IMR-90 (cell line): ENCODE measurements around the gene GABARAPL1. TPM values are rescaled to one million over a fixed set of nuclear protein-coding genes. Genes with fewer than 3 reads are reported as not detected.

Source experiments
- ATAC-seq: fragments of 200-7000 bp; cut with Tn5 transposase; 2 replicates; pipeline ENCODE4 v1.9.1; 2020; ENCODE audit warnings: low read depth, mild to moderate bottlenecking, moderate library complexity
- BruUV-seq: library from RNA; stranded (reverse); fragments of 400-500 nt; replicated peaks from 2 replicates; lab custom pipeline; 2021; lab: Mats Ljungman, UMichigan
- CTCF ChIA-PET: fragments of 300-600 bp; formaldehyde crosslinking; extraction: SDS; loops from one replicate; lab custom pipeline; 2021; ENCODE audit warnings: antibody characterized with exemption; lab: Yijun Ruan, JAX
- POLR2A ChIA-PET: fragments of 300-600 bp; sonication (Branson Sonifier 250); formaldehyde crosslinking; loops from one replicate; lab custom pipeline; 2022; ENCODE audit warnings: antibody characterized with exemption; ENCODE audit not compliant: unreplicated experiment; lab: Charles Lee
- DNase-seq: peaks from one replicate; pipeline ENCODE4 v3.0.0; 2013
- H2AFZ ChIP-seq: replicated peaks from 2 replicates; pipeline ENCODE3; 2013; ENCODE audit warnings: low read length, mild to moderate bottlenecking; ENCODE audit not compliant: poor library complexity
- H2AK5ac ChIP-seq: 2 replicates; pipeline ENCODE4 v1.6.1; 2013; ENCODE audit warnings: low read depth, low read length, inconsistent platforms
- H2AK9ac ChIP-seq: replicated peaks from 2 replicates; pipeline ENCODE3; 2013; ENCODE audit warnings: mild to moderate bottlenecking, low read depth, low read length, moderate library complexity; ENCODE audit not compliant: poor library complexity
- H2BK120ac ChIP-seq: 2 replicates; pipeline ENCODE4 v1.6.1; 2013; ENCODE audit warnings: low read depth, low read length, inconsistent platforms
- H2BK15ac ChIP-seq: 3 replicates; pipeline ENCODE4 v1.6.1; 2013; ENCODE audit warnings: low read depth, low read length, inconsistent platforms
- H2BK20ac ChIP-seq: 2 replicates; pipeline ENCODE4 v1.6.1; 2013; ENCODE audit warnings: low read depth, mild to moderate bottlenecking, inconsistent platforms, low read length, moderate library complexity
- H2BK5ac ChIP-seq: 2 replicates; pipeline ENCODE4 v1.6.1; 2013; ENCODE audit warnings: mild to moderate bottlenecking, low read depth, low read length, inconsistent platforms; ENCODE audit not compliant: poor library complexity, severe bottlenecking
- H3K14ac ChIP-seq: replicated peaks from 2 replicates; pipeline ENCODE4 v1.6.1; 2013; ENCODE audit warnings: low read depth, low read length, inconsistent platforms
- H3K18ac ChIP-seq: 2 replicates; pipeline ENCODE4 v1.6.1; 2013; ENCODE audit warnings: low read depth, low read length, control low read depth
- H3K23ac ChIP-seq: 2 replicates; pipeline ENCODE4 v1.6.1; 2013; ENCODE audit warnings: low read depth, low read length, inconsistent platforms
- H3K27ac ChIP-seq: 2 replicates; pipeline ENCODE4 v1.5.1; 2013; ENCODE audit warnings: mild to moderate bottlenecking, control low read depth, low read length; ENCODE audit not compliant: insufficient read depth
- H3K27me3 ChIP-seq: 2 replicates; pipeline ENCODE4 v1.6.1; 2013; ENCODE audit warnings: low read length; ENCODE audit not compliant: control insufficient read depth, insufficient read depth
- H3K36me3 ChIP-seq: 2 replicates; pipeline ENCODE4 v1.6.1; 2013; ENCODE audit warnings: low read length, mixed read lengths; ENCODE audit not compliant: control insufficient read depth, insufficient read depth
- H3K4ac ChIP-seq: 2 replicates; pipeline ENCODE4 v1.6.1; 2013; ENCODE audit warnings: low read depth, low read length, inconsistent platforms
- H3K4me1 ChIP-seq: 2 replicates; pipeline ENCODE4 v1.6.1; 2013; ENCODE audit warnings: low read length, mixed read lengths; ENCODE audit not compliant: control insufficient read depth, insufficient read depth
- H3K4me2 ChIP-seq: 2 replicates; pipeline ENCODE4 v1.6.1; 2013; ENCODE audit warnings: low read depth, mild to moderate bottlenecking, control low read depth, low read length, moderate library complexity
- H3K4me3 ChIP-seq: 2 replicates; pipeline ENCODE4 v1.5.1; 2013; ENCODE audit warnings: low read depth, mild to moderate bottlenecking, control low read depth, low read length, moderate library complexity; ENCODE audit not compliant: insufficient read depth
- H3K56ac ChIP-seq: 2 replicates; pipeline ENCODE4 v1.6.1; 2013; ENCODE audit warnings: low read length, inconsistent platforms; ENCODE audit not compliant: insufficient read depth; ENCODE audit errors: extremely low read depth
- H3K79me1 ChIP-seq, 2 experiments: 2 replicates each; pipeline ENCODE4 v1.6.1; 2013; ENCODE audit warnings: low read length in 2 of 2, inconsistent platforms in 1 of 2, low read depth in 1 of 2
- H3K9ac ChIP-seq: 2 replicates; pipeline ENCODE4 v1.6.1; 2013; ENCODE audit warnings: low read depth, low read length, control low read depth
- H3K9me1 ChIP-seq: 2 replicates; pipeline ENCODE4 v1.6.1; 2013; ENCODE audit warnings: low read length, inconsistent platforms; ENCODE audit not compliant: insufficient read depth
- H3K9me3 ChIP-seq: 2 replicates; pipeline ENCODE4 v1.6.1; 2013; ENCODE audit warnings: low read length; ENCODE audit not compliant: control insufficient read depth, insufficient read depth
- H4K20me1 ChIP-seq: 2 replicates; pipeline ENCODE4 v1.6.1; 2013; ENCODE audit warnings: low read length, inconsistent platforms; ENCODE audit not compliant: insufficient read depth
- H4K5ac ChIP-seq: 2 replicates; pipeline ENCODE4 v1.6.1; 2013; ENCODE audit warnings: mild to moderate bottlenecking, low read depth, low read length, control low read depth
- H4K8ac ChIP-seq, 2 experiments: 2 replicates each; pipeline ENCODE4 v1.6.1; 2013; ENCODE audit warnings: low read depth in 2 of 2, low read length in 2 of 2, control low read depth in 1 of 2, inconsistent platforms in 1 of 2
- H4K91ac ChIP-seq: 2 replicates; pipeline ENCODE4 v1.6.1; 2013; ENCODE audit warnings: low read depth, low read length, inconsistent platforms; ENCODE audit not compliant: insufficient read depth
- BHLHE40 ChIP-seq: fragments of 150-350 bp; IDR thresholded peaks from 2 replicates; pipeline ENCODE4 v1.6.1; 2016; ENCODE audit warnings: mild to moderate bottlenecking, low read depth, low read length
- CHD1 ChIP-seq: IDR thresholded peaks from 2 replicates; pipeline ENCODE4 v1.6.1; 2012; ENCODE audit warnings: low read depth, low read length, improper control_type of control experiment
- FOS ChIP-seq: fragments of 150-350 bp; IDR thresholded peaks from 2 replicates; pipeline ENCODE4 v1.6.1; 2016; ENCODE audit warnings: low read depth, low read length
- MAFK ChIP-seq: IDR thresholded peaks from 2 replicates; pipeline ENCODE4 v1.6.1; 2012; ENCODE audit warnings: low read depth, low read length, improper control_type of control experiment
- MAZ ChIP-seq: IDR thresholded peaks from 2 replicates; pipeline ENCODE4 v1.6.1; 2012; ENCODE audit warnings: low read depth, mild to moderate bottlenecking, low read length, improper control_type of control experiment, moderate library complexity, borderline replicate concordance
- MXI1 ChIP-seq: IDR thresholded peaks from 2 replicates; pipeline ENCODE4 v1.6.1; 2012; ENCODE audit warnings: low read depth, mild to moderate bottlenecking, low read length, moderate library complexity, borderline replicate concordance
- NFE2L2 ChIP-seq: fragments of 150-350 bp; IDR thresholded peaks from 2 replicates; pipeline ENCODE4 v1.6.1; 2016; ENCODE audit warnings: low read depth, mild to moderate bottlenecking, low read length
- POLR2A ChIP-seq: IDR thresholded peaks from 2 replicates; pipeline ENCODE4 v1.6.1; 2012; ENCODE audit warnings: mild to moderate bottlenecking, low read depth, low read length
- RAD21 ChIP-seq: IDR thresholded peaks from 2 replicates; pipeline ENCODE4 v1.6.1; 2012; ENCODE audit warnings: low read length, improper control_type of control experiment
- RCOR1 ChIP-seq: IDR thresholded peaks from 2 replicates; pipeline ENCODE4 v1.6.1; 2012; ENCODE audit warnings: mild to moderate bottlenecking, low read length, improper control_type of control experiment; ENCODE audit not compliant: insufficient replicate concordance
- RFX5 ChIP-seq: IDR thresholded peaks from 2 replicates; pipeline ENCODE4 v1.8.0; 2012; ENCODE audit warnings: low read depth, mild to moderate bottlenecking, low read length, moderate library complexity
- SMC3 ChIP-seq: fragments of 150-350 bp; IDR thresholded peaks from 2 replicates; pipeline ENCODE4 v1.6.1; 2016; ENCODE audit warnings: low read depth, mild to moderate bottlenecking, antibody characterized with exemption, low read length, moderate library complexity
- WGBS, 2 experiments: methylation state at CpG; one replicate each; pipeline versions ENCODE4 v1.1.5 to v1.1.7; 2013; ENCODE audit warnings: missing lambda C conversion rate in 2 of 2; ENCODE audit not compliant: insufficient read length in 1 of 2; ENCODE audit errors: extremely low coverage in 2 of 2; 5-methylcytosine and 5-hydroxymethylcytosine counted together
- dilution Hi-C: fragments of 300-500 bp; cut with HindIII; formaldehyde crosslinking; loops from one replicate; pipeline ENCODE4 v1.14.3; 2018; ENCODE audit warnings: low sequenced_read_pairs; ENCODE audit not compliant: unreplicated experiment
- in situ Hi-C: fragments of 300-500 bp; cut with MboI; formaldehyde crosslinking; loops from 3 replicates; pipeline ENCODE4 v1.14.3; 2019; ENCODE audit warnings: low sequenced_read_pairs, inconsistent platforms, mixed read lengths
- intact Hi-C: fragments of 100-400 bp; cut with micrococcal nuclease; formaldehyde crosslinking; loops from 2 replicates; pipeline ENCODE4 v1.10.0; 2022
- polyA plus RNA-seq, 3 experiments: library from polyadenylated mRNA; depleted of rRNA; stranded (reverse); fragments of >200 nt; gene quantifications; 2 replicates each; pipeline ENCODE4 v1.2.3, GENCODE V29; 2012; ENCODE audit warnings: low replicate concordance in 1 of 3
- total RNA-seq: library from RNA; depleted of rRNA; stranded (reverse); fragments of >200 nt; gene quantifications from 2 replicates; pipeline ENCODE4 v1.2.3, GENCODE V29; 2012
- TF ChIP-seq, protein P1 (sequence below): fragments of 150-350 bp; IDR thresholded peaks from 2 replicates; pipeline ENCODE4 v1.6.1; 2016; ENCODE audit warnings: low read depth, mild to moderate bottlenecking, low read length, moderate library complexity, borderline replicate concordance
- TF ChIP-seq, protein P2 (sequence below): fragments of 150-350 bp; IDR thresholded peaks from 2 replicates; pipeline ENCODE4 v1.6.1; 2017; ENCODE audit warnings: mild to moderate bottlenecking, antibody characterized with exemption, low read length, low read depth

Gene GABARAPL1
- total and polyA plus RNA-seq, 2 of the 4 experiments (the other 2 are of a cell fraction): 51.6 to 93.6 TPM

DNA sequence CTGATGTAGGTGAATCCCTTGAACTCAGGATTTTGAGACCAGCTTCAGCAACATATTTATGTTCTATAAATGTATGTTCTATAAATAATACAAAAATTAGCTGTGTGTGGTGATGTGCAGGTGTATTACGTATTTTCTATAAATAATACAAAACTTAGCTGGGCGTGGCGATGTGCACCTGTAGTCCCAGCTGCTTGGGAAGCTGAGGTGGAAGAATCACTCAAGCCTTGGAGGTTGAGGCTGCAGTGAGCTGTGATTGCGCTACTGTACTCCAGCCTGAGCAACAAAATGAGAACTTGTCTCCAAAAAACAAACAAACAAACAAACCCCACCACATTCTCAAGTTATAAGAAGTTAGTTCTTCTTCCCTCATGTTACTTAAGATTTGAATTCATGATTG lies 39.5 kb downstream of the GABARAPL1 start:
- H3K14ac ChIP-seq: no peak overlapping the region
- ATAC-seq: no peak
- H2BK20ac ChIP-seq: no peak overlapping the region
- H3K18ac ChIP-seq: no peak overlapping the region
- no peak overlapping the region for H3K27ac ChIP-seq
- dilution Hi-C loops: no loop called here
- H2AK9ac ChIP-seq: no peak overlapping the region
- no TSS peak for BruUV-seq
- POLR2A ChIA-PET: no interaction called here
- WGBS, 2 experiments: no CpG with 5 or more reads among the region's 4 CpGs
- CTCF ChIA-PET: no interaction called here
- no peak overlapping the region for H4K91ac ChIP-seq
- H3K56ac ChIP-seq: no peak overlapping the region
- no peak overlapping the region for H4K8ac ChIP-seq
- H2BK5ac ChIP-seq: no peak overlapping the region
- H3K9me3 ChIP-seq: no peaks in the 10 kb centered on the region
- H3K4me2 ChIP-seq: no peak overlapping the region
- no peak overlapping the region for H2AFZ ChIP-seq
- no peak overlapping the region for H3K4me3 ChIP-seq
- no peak overlapping the region for H2BK15ac ChIP-seq
- H3K36me3 ChIP-seq: no peaks in the 10 kb centered on the region
- no peaks in the 10 kb centered on the region for H3K27me3 ChIP-seq
- no peaks in the 10 kb centered on the region for H3K79me1 ChIP-seq
- H2BK120ac ChIP-seq: no peak overlapping the region
- in situ Hi-C loops: no loop called here
- H3K4me1 ChIP-seq: no peaks in the 10 kb centered on the region
- DNase-seq: no peak
- no peak overlapping the region for H3K23ac ChIP-seq
- no peaks in the 10 kb centered on the region for H3K9me1 ChIP-seq
- H4K20me1 ChIP-seq: no peaks in the 10 kb centered on the region
- H2AK5ac ChIP-seq: no peak overlapping the region
- no peak overlapping the region for H4K5ac ChIP-seq
- TF ChIP-seq FOS: no peak
- no peak for TF ChIP-seq RCOR1
- no peak for TF ChIP-seq RAD21
- TF ChIP-seq, protein P1, sequence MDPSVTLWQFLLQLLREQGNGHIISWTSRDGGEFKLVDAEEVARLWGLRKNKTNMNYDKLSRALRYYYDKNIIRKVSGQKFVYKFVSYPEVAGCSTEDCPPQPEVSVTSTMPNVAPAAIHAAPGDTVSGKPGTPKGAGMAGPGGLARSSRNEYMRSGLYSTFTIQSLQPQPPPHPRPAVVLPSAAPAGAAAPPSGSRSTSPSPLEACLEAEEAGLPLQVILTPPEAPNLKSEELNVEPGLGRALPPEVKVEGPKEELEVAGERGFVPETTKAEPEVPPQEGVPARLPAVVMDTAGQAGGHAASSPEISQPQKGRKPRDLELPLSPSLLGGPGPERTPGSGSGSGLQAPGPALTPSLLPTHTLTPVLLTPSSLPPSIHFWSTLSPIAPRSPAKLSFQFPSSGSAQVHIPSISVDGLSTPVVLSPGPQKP: no peak
- TF ChIP-seq MAFK: no peak
- no peak for TF ChIP-seq MXI1
- no peak for TF ChIP-seq POLR2A
- TF ChIP-seq, protein P2, sequence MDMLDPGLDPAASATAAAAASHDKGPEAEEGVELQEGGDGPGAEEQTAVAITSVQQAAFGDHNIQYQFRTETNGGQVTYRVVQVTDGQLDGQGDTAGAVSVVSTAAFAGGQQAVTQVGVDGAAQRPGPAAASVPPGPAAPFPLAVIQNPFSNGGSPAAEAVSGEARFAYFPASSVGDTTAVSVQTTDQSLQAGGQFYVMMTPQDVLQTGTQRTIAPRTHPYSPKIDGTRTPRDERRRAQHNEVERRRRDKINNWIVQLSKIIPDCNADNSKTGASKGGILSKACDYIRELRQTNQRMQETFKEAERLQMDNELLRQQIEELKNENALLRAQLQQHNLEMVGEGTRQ: no peak
- TF ChIP-seq BHLHE40: no peak
- no peak for TF ChIP-seq RFX5
- no peak for TF ChIP-seq MAZ
- TF ChIP-seq SMC3: no peak
- no peak for TF ChIP-seq CHD1
- no peak for TF ChIP-seq NFE2L2
- no peak overlapping the region for H3K9ac ChIP-seq
- intact Hi-C loops: no loop called here
- no peak overlapping the region for H3K4ac ChIP-seq
